Measurements from ENCODE around the gene DEFB119. TPM values are rescaled to one million over a fixed set of nuclear protein-coding genes. Genes with fewer than 3 reads are reported as not detected.
"Not testable (repeated sequence)": the region's sequence is repeated elsewhere in the genome, so short reads cannot be mapped to it uniquely, and the experiment has no call there.

Gene DEFB119, protein sequence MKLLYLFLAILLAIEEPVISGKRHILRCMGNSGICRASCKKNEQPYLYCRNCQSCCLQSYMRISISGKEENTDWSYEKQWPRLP
- not detected for total RNA-seq

DNA sequence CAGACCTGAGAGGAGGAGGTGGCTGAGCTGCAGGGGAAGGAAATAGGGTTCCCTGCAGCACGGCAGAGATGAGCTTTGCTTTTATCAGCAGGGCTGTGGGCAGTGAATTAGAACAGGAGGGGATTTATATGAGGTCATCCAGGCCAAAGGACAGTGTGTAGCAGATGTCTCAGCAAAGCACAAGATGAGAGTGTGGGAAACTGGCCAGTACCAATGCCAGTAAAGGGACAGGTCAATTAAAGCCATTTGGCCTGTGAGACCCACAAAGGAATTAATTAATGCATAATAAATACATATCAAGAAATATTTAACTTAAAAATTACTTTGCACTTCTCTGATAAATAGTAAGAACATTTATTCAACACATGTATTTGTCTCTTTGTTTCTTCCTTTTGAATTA is at the start of gene DEFB119:
Gene DEFB119 (minus strand): TSS at position 101 of the 400 bp plus-strand sequence. CDS start 107 bp downstream, outside the sequence.
- CTCF ChIA-PET: no interaction called here
- Mint-ChIP-seq H3K4me1 (ENCODE audit: low read depth) (no peaks in the 10 kb centered on the region), H3K4me3 (no peak within 1 kb of the TSS), H3K36me3 (ENCODE audit: low read depth) (no peaks in the 10 kb centered on the region), H3K27ac (no peak within 1 kb of the TSS), H3K27me3 (ENCODE audit: low read depth) (peaks cover 12% of the 10 kb centered on the region), H3K9me3 (no peaks in the 10 kb centered on the region)
- intact Hi-C loops (cut with micrococcal nuclease): no loop called here
- no peak for DNase-seq

DNA sequence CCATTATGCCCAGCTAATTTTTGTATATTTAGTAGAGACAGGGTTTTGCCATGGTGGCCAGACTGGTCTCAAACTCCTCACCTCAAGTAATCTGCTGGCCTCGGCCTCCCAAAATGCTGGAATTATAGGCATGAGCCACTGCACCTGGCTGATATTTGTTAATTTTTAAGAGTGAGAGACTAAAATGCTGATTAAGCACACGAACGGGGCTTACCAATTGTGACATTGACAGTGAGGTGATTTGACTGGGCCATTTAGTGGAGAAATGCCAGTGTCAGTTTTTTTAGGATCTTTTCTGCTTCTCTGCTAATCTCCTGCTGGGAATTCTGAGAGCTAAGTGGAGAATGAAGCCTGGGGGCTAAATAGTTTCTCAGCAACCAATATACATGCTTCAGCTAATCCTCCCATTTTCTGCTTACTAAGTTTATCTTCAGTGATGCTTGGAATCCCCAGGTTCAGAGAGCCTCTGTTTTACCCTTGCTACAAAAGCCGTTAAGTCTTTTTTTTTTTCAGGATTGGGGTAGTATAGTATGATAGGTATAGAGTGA is 40.3 kb upstream of the DEFB119 start:
- no peak for DNase-seq
- Mint-ChIP-seq H3K4me3 (no peak overlapping the region), H3K27me3 (ENCODE audit: low read depth) (peaks cover 7% of the 10 kb centered on the region), H3K36me3 (ENCODE audit: low read depth) (no peaks in the 10 kb centered on the region), H3K4me1 (ENCODE audit: low read depth) (no peaks in the 10 kb centered on the region), H3K9me3 (peaks cover 2% of the 10 kb centered on the region), H3K27ac (no peak overlapping the region)
- CTCF ChIA-PET: interaction anchor here (1.0 kb wide), 1 partner anchor 11 kb away, joined by 3 read pairs; no protein-coding TSS in a partner anchor
- intact Hi-C loops (cut with micrococcal nuclease): no loop called here

DNA sequence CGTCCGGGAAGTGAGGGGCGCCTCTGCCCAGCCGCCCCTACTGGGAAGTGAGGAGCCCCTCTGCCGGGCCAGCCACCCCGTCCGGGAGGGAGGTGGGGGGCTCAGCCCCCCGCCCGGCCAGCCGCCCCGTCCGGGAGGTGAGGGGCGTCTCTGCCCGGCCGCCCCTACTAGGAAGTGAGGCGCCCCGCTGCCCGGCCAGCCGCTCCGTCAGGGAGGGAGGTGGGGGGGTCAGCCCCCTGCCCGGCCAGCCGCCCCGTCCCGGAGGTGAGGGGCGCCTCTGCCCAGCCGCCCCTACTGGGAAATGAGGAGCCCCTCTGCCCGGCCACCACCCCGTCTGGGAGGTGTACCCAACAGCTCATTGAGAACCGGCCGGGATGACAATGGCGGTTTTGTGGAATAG is 37.2 kb upstream of the DEFB119 start:
- H3K36me3 Mint-ChIP-seq (ENCODE audit: low read depth); H3K4me1 Mint-ChIP-seq (ENCODE audit: low read depth); CTCF ChIA-PET; H3K27me3 Mint-ChIP-seq (ENCODE audit: low read depth); H3K4me3 Mint-ChIP-seq; DNase-seq; H3K27ac Mint-ChIP-seq; intact Hi-C loops (cut with micrococcal nuclease); H3K9me3 Mint-ChIP-seq: not testable (repeated sequence)

DNA sequence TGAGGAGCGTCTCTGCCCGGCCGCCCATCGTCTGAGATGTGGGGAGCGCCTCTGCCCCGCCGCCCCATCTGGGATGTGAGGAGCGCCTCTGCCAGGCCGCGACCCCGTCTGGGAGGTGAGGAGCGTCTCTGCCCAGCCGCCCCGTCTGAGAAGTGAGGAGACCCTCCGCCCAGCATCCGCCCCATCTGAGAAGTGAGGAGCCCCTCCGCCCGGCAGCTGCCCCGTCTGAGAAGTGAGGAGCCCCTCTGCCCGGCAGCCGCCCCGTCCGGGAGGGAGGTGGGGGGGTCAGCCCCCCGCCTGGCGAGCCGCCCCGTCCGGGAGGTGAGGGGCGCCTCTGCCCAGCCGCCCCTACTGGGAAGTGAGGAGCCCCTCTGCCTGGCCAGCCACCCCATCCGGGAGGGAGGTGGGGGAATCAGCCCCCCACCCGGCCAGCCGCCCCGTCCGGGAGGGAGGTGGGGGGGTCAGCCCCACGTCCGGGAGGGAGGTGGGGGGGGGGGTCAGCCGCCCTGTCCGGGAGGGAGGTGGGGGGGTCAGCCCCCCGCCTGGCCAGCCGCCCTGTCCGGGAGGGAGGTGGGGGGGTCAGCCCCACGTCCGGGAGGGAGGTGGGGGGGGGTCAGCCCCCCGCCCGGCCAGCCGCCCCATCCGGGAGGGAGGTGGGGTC is 36.6 kb upstream of the DEFB119 start:
- H3K27me3 Mint-ChIP-seq (ENCODE audit: low read depth); CTCF ChIA-PET: not testable (repeated sequence)

DNA sequence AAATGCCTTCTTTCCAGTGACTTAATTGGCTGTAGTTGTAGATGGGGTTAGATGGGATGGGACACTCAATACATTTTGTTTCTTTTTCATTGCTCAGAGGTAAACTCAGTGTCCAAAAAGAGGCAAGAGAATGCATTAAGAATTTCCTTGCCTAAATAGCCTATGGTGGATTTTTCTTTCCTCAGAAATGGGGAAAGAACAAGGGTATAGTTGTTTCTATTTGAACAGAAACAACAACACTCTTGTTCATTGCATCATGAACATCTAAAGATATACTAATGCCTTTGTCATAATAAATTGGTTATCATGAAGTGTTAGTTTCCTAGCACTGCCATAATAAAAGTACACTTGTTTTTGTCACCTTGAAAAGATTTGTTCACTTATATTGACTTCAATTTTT is 35.4 kb upstream of the DEFB119 start:
- intact Hi-C loops (cut with micrococcal nuclease): no loop called here
- peaks cover 2% of the 10 kb centered on the region for H3K9me3 Mint-ChIP-seq
- no peaks in the 10 kb centered on the region for H3K36me3 Mint-ChIP-seq (ENCODE audit: low read depth)
- no peak overlapping the region for H3K27ac Mint-ChIP-seq
- CTCF ChIA-PET: no interaction called here
- no peaks in the 10 kb centered on the region for H3K4me1 Mint-ChIP-seq (ENCODE audit: low read depth)
- H3K27me3 Mint-ChIP-seq (ENCODE audit: low read depth): peaks cover 2% of the 10 kb centered on the region
- DNase-seq: no peak
- H3K4me3 Mint-ChIP-seq: no peak overlapping the region

More for the DNA sequence above, 36.6 kb upstream of the DEFB119 start:
- H3K36me3 Mint-ChIP-seq (ENCODE audit: low read depth); intact Hi-C loops (cut with micrococcal nuclease); H3K4me1 Mint-ChIP-seq (ENCODE audit: low read depth); H3K4me3 Mint-ChIP-seq; DNase-seq; H3K9me3 Mint-ChIP-seq; H3K27ac Mint-ChIP-seq: not testable (repeated sequence)

DNA sequence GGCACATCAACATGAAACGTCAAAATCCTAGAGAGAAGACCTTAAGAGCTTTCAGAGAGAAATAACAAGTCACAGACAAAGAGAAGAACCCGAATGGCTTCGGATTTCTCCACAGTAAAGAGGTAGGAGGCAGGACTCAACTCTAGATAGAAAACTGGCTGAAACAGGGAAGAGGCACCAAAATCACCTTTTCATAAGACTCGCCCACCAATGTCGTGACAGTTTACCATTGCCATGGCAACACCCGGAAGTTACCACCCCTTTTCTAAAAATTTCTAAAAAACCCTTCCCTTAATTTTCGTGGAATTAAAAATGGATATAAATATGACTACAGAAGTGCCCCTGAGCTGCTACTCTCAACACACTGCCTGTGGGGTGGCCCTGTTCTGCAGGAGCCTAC is 27.9 kb upstream of the DEFB119 start:
- CTCF ChIA-PET: no interaction called here

DNA sequence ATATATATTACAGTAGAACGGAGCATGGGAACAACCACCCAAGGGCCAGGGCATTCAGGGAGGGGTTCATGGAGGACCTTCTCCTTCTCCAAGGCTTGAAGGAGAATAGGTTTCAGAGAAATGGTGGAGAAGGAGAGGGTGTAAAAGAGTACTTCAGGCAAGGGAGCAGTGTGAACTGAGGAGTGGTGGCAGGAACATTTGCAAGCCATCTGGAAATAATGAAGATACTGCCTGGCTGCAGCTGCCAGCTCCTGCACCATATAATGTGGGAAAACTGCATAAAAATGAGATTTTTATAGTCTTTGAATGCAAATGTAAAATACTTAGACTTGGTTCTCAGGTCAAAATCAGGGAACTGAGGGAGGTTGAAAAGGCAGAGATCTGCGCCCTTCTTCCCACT is 25.3 kb upstream of the DEFB119 start:
- H3K4me3 Mint-ChIP-seq: no peak overlapping the region
- H3K36me3 Mint-ChIP-seq (ENCODE audit: low read depth): no peaks in the 10 kb centered on the region
- H3K27me3 Mint-ChIP-seq (ENCODE audit: low read depth): peaks cover 2% of the 10 kb centered on the region
- no peak overlapping the region for H3K27ac Mint-ChIP-seq
- no peak for DNase-seq
- CTCF ChIA-PET: interaction anchor here (3.6 kb wide), 1 partner anchor 87 kb away, joined by 16 read pairs; no protein-coding TSS in a partner anchor
- no peaks in the 10 kb centered on the region for H3K4me1 Mint-ChIP-seq (ENCODE audit: low read depth)
- no peaks in the 10 kb centered on the region for H3K9me3 Mint-ChIP-seq
- intact Hi-C loops (cut with micrococcal nuclease): no loop called here

More for the DNA sequence above, 27.9 kb upstream of the DEFB119 start:
- intact Hi-C loops (cut with micrococcal nuclease): no loop called here
- Mint-ChIP-seq H3K27ac (no peak overlapping the region), H3K9me3 (no peaks in the 10 kb centered on the region), H3K4me1 (ENCODE audit: low read depth) (no peaks in the 10 kb centered on the region), H3K36me3 (ENCODE audit: low read depth) (no peaks in the 10 kb centered on the region), H3K27me3 (ENCODE audit: low read depth) (peaks cover 2% of the 10 kb centered on the region), H3K4me3 (no peak overlapping the region)
- DNase-seq: no peak

DNA sequence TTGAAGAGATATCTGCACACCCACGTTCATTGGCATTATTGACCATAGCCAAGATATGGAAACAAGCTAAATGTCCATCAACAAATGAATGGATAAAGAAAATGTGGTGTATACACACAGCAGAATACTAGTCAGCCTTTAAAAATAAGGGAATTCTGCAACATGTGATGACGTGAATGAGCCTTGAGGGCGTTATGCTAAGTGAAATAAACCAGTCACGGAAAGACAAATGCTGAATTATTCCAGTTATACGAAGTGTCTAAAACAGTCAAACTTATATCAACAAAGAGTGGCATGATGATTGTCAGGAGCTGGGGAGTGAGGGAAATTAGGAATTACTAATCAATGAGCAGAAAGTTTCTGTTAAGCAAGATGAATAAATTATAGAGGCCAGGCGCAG is 24.0 kb upstream of the DEFB119 start:
- H3K4me1 Mint-ChIP-seq (ENCODE audit: low read depth): no peaks in the 10 kb centered on the region
- peaks cover 2% of the 10 kb centered on the region for H3K27me3 Mint-ChIP-seq (ENCODE audit: low read depth)
- intact Hi-C loops (cut with micrococcal nuclease): no loop called here
- no peaks in the 10 kb centered on the region for H3K36me3 Mint-ChIP-seq (ENCODE audit: low read depth)
- peaks cover 2% of the 10 kb centered on the region for H3K9me3 Mint-ChIP-seq
- CTCF ChIA-PET: interaction anchor here (3.6 kb wide), 1 partner anchor 88 kb away, joined by 16 read pairs; no protein-coding TSS in a partner anchor
- DNase-seq: no peak
- H3K27ac Mint-ChIP-seq: no peak overlapping the region
- H3K4me3 Mint-ChIP-seq: no peak overlapping the region

DNA sequence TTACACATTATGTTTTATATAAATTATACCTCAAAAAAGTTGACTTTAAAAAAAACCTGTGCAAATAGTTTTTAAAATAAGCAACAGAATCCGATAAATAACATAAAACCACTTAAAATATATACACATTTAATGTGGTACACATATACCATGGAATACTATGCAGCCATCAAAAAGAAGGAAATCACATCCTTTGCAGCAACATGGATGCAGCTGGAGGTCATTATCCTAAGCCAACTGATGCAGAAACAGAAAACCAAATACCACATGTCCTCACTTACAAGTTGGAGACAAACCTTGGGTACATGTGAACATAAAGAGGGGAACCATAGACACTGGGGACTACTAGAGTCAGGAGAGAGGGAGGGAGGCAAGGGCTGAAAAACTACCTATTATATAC is 19.6 kb upstream of the DEFB119 start:
- Mint-ChIP-seq H3K36me3 (ENCODE audit: low read depth) (no peaks in the 10 kb centered on the region), H3K27ac (no peak overlapping the region), H3K4me1 (ENCODE audit: low read depth) (no peaks in the 10 kb centered on the region), H3K4me3 (no peak overlapping the region), H3K9me3 (peaks cover 2% of the 10 kb centered on the region), H3K27me3 (ENCODE audit: low read depth) (peaks cover 4% of the 10 kb centered on the region)
- intact Hi-C loops (cut with micrococcal nuclease): no loop called here
- CTCF ChIA-PET: no interaction called here
- DNase-seq: no peak

DNA sequence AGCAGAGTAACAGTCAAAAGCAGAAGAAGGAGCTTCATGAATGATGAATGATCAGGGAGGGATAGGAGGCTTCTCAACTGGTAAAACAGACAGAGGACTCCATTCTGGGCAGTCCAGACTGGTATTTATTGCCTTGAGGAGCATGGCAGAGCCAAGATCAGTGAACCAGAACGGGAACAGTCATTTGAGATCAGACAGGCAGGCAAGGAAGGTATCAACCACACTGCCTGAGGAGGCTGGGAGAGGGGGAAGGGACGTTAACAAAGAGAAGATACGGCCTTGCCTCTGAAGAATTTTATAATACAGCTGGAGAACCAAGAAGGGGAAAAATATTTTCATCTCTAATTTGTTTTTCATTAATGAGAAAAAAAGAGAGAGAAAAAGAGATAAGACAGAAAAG is 15.7 kb upstream of the DEFB119 start, which contains the start of gene DEFB121:
Gene DEFB121 (minus strand): TSS at position 101 of the 400 bp plus-strand sequence. CDS start 63 bp downstream, at position 38.
- H3K9me3 Mint-ChIP-seq: peaks cover 2% of the 10 kb centered on the region
- H3K36me3 Mint-ChIP-seq (ENCODE audit: low read depth): no peaks in the 10 kb centered on the region
- intact Hi-C loops (cut with micrococcal nuclease): no loop called here
- H3K27ac Mint-ChIP-seq: no peak within 1 kb of the TSS
- CTCF ChIA-PET: no interaction called here
- no peaks in the 10 kb centered on the region for H3K4me1 Mint-ChIP-seq (ENCODE audit: low read depth)
- H3K27me3 Mint-ChIP-seq (ENCODE audit: low read depth): peaks cover 8% of the 10 kb centered on the region
- DNase-seq: no peak
- H3K4me3 Mint-ChIP-seq: no peak within 1 kb of the TSS

DNA sequence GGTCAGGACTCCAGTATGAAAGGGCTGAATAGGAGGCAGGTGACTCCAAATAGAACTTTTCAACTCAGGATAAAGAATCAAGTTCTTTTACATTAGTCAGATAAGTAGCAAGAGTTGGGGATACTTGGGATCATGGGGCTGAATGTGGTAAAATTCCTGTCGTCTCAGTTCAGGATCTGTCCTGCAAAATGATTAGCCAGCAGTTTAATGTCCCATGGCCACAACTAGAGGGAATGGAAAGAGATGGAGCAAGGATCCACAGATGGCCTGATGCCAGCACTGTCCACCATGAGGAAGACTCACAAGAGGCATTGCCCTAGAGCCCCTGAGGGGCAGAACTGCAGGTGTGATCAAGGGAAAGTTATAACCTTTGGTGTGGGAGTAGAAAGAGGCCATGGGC is 13.5 kb upstream of the DEFB119 start:
- DNase-seq: no peak
- peaks cover 10% of the 10 kb centered on the region for H3K27me3 Mint-ChIP-seq (ENCODE audit: low read depth)
- no peaks in the 10 kb centered on the region for H3K36me3 Mint-ChIP-seq (ENCODE audit: low read depth)
- no peaks in the 10 kb centered on the region for H3K4me1 Mint-ChIP-seq (ENCODE audit: low read depth)
- no peaks in the 10 kb centered on the region for H3K9me3 Mint-ChIP-seq
- intact Hi-C loops (cut with micrococcal nuclease): no loop called here
- H3K27ac Mint-ChIP-seq: no peak overlapping the region
- CTCF ChIA-PET: interaction anchor here (0.6 kb wide), 1 partner anchor 1578 kb away, joined by 3 read pairs; no protein-coding TSS in a partner anchor
- no peak overlapping the region for H3K4me3 Mint-ChIP-seq

DNA sequence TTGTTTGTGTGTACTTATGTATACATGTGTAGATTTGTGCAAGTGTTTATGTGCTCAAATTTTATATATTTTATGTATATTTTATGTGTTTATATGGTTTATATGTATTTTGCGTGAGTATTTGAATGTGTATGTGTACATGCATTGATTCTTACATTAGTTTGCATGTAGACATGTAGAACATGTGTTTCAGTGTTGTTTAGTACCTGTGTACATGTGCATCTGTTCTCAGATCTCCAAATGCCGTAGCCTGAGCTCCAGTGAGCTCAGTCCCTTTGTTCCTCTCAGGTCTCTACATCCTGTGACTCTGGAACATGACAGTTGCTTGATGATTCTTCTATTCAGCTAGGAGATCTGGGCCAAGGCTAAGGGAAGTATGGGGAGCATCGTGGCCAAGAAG is 4.5 kb upstream of the DEFB119 start:
- H3K4me3 Mint-ChIP-seq: no peak overlapping the region
- no peak overlapping the region for H3K27ac Mint-ChIP-seq
- no peak for DNase-seq
- H3K36me3 Mint-ChIP-seq (ENCODE audit: low read depth): no peaks in the 10 kb centered on the region
- CTCF ChIA-PET: interaction anchor here (1.4 kb wide), 1 partner anchor 66 kb away, joined by 4 read pairs; no protein-coding TSS in a partner anchor
- no peaks in the 10 kb centered on the region for H3K9me3 Mint-ChIP-seq
- peaks cover 11% of the 10 kb centered on the region for H3K27me3 Mint-ChIP-seq (ENCODE audit: low read depth)
- intact Hi-C loops (cut with micrococcal nuclease): no loop called here
- no peaks in the 10 kb centered on the region for H3K4me1 Mint-ChIP-seq (ENCODE audit: low read depth)

DNA sequence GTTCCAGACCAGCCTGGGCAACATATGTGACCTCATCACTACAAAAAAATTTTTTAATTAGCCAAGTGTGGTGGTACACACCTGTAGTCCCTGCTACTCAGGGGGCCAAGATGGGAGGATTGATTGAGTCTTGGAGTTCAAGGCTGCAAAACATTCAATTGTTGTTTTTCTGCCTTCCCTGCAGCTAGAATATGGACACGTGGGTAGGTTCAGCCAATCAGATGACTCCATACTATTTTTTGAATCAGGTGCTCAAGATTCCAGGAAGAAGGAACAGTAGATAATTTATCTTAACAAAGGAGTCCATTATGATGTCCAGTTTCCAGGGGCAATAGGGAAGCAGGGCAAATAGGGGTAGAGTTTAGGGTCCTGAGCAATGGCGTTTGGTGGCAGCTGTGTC is 2.4 kb upstream of the DEFB119 start:
- Mint-ChIP-seq H3K9me3 (no peaks in the 10 kb centered on the region), H3K27ac (no peak overlapping the region), H3K27me3 (ENCODE audit: low read depth) (peaks cover 13% of the 10 kb centered on the region), H3K4me3 (no peak overlapping the region), H3K36me3 (ENCODE audit: low read depth) (no peaks in the 10 kb centered on the region), H3K4me1 (ENCODE audit: low read depth) (no peaks in the 10 kb centered on the region)
- DNase-seq: no peak
- CTCF ChIA-PET: interaction anchor here (0.8 kb wide), 1 partner anchor 1917 kb away, joined by 3 read pairs; no protein-coding TSS in a partner anchor
- intact Hi-C loops (cut with micrococcal nuclease): no loop called here
